Breast epithelium (tissue), 3 donors: ENCODE measurements around the gene NEDD4.

Experiments
- POLR2A ChIP-seq: fragments of 450-650 bp; IDR thresholded peaks from one replicate; pipeline ENCODE4 v1.6.1; 2016; ENCODE audit warnings: antibody characterized with exemption, mild to moderate bottlenecking, moderate library complexity
- POLR2AphosphoS5 ChIP-seq, 3 donors: sonication (generic); formaldehyde crosslinking; IDR thresholded peaks; one replicate each; pipeline ENCODE4 v1.6.1; 2017; ENCODE audit warnings: antibody characterized with exemption in 3 of 3

- no peak for TF ChIP-seq POLR2A
- no peak for TF ChIP-seq POLR2AphosphoS5 (IDR thresholded peaks at IDR 0.05)
Measured at GRCh38 chr15:55846116-55846707, 147.2 kb downstream of the NEDD4 start.
